Measurements from ENCODE around the gene PTPRM.

GRCh38 chr18:8176109-8176508 is 609.0 kb downstream of the PTPRM start:
- TF ChIP-seq CTCF (IDR thresholded peaks at IDR 0.05; ENCODE audit: low read depth, low read length, poor library complexity, severe bottlenecking) (no peak), EZH2phosphoT487 (IDR thresholded peaks at IDR 0.05; ENCODE audit: borderline replicate concordance, low read length) (no peak)
